Measurements from ENCODE around the gene NUDT8.

DNA sequence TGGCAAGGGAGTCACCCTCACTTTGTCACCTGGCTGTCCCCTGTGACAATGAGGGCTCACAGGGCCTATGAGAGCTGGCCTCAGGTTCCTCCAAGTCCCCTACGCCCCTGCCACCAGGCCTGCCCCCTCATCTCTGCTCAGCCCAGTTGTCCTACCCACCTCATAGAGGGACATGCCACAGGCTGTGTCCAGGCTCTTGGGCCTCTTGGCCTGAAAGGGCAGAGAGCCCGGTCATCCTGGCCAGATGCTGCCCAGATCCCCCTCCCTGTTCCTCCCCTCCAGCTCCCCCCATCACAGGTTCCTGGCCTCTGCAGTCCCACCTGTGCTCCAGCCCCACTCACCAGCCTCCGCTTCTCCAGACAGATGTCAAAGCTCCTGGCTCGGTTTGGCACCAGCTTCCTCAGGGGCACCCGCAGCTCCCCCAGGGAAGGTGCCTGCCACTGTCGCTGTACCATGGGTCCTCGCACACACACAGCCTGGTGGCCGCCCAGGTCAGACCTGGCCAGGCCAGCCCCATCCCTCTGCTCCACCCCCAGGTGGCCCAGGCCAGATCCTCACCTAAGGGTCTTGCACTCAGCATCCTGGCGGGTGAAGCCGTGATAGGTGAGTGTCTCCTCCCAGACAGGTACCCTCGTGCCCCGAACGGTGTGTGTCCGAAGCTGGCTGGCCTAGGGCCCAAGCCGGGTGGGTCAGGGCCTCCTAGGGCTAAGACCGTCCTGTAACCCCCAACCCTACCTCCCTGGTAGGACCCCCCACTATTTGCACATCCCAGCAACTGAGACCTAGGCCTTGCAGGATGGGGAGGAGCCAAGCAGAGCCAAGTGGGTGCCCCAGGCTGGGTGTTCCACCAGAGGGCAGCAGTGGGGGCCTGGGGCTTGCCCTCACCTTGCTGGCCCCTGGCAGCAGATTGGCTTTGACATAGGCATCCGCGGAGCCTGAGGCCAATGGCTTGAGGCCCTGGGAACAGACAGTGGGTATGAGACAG lies 14.7 kb downstream of the NUDT8 start:
- TF ChIP-seq, protein P1, sequence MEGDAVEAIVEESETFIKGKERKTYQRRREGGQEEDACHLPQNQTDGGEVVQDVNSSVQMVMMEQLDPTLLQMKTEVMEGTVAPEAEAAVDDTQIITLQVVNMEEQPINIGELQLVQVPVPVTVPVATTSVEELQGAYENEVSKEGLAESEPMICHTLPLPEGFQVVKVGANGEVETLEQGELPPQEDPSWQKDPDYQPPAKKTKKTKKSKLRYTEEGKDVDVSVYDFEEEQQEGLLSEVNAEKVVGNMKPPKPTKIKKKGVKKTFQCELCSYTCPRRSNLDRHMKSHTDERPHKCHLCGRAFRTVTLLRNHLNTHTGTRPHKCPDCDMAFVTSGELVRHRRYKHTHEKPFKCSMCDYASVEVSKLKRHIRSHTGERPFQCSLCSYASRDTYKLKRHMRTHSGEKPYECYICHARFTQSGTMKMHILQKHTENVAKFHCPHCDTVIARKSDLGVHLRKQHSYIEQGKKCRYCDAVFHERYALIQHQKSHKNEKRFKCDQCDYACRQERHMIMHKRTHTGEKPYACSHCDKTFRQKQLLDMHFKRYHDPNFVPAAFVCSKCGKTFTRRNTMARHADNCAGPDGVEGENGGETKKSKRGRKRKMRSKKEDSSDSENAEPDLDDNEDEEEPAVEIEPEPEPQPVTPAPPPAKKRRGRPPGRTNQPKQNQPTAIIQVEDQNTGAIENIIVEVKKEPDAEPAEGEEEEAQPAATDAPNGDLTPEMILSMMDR (conservative IDR thresholded peaks at IDR 0.05 in 1 of 2, IDR thresholded peaks at IDR 0.05 in 1 of 2; ENCODE audit: extremely low read depth in 1 of 2, insufficient read depth in 1 of 2, low read depth in 1 of 2, low read length in 2 of 2): peak; percentile 68 to 70
- TF ChIP-seq EZH2 (IDR thresholded peaks at IDR 0.05; ENCODE audit: borderline replicate concordance, low read length): no peak

All from mammary epithelial cell (primary cell).